Activated CD8-positive, alpha-beta memory T cell treated with anti-CD3 and anti-CD28 coated beads for 4 hours (primary cell): ENCODE measurements around the gene RABGGTA.
"Not testable (repeated sequence)": the region's sequence is repeated elsewhere in the genome, so short reads cannot be mapped to it uniquely, and the experiment has no call there.

Experiments
- DNase-seq, 2 donors: peaks; one replicate each; pipeline ENCODE4 v3.0.0-alpha.2; 2020; ENCODE audit warnings: low read depth in 2 of 2

The RABGGTA gene

DNA sequence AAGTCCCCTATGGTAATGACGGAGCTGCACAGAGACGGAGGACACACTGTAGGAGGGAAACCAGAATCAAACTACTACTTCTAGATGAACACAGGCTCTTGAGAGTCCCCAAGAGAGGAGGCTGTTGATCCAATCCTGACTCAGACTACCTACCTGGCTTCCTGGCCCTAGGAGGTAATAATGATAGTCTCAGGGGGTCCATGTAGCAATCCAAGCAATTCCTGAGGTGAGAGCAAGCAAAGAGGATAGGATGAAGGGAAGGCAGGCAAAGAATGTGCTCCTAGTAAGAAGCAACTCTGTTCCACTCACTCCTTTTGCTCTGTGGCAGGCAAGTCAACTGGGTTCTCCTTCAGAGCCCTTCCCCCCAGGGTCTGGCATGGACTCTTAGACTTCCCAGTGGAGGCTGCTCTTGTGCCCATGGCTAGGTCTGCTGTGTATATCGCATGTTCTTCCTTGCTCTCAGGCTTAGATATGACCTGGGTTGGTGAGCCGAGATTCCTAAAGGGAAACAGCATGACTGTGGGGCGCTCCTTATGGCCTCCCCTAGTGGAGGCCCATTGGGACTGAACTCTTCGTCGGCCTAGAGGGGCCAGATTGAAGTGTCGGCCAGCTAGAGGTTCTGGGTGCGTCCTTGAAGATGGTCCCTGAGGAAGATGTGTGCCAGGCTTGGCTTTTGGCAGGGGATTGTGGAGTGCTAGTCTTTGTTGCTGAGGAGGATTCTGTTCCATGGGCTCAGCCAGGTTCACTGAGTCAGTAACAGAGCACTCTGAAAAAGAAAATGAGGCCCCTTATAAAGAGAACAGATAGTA lies 31.1 kb downstream of the RABGGTA start:
- no peak for DNase-seq

DNA sequence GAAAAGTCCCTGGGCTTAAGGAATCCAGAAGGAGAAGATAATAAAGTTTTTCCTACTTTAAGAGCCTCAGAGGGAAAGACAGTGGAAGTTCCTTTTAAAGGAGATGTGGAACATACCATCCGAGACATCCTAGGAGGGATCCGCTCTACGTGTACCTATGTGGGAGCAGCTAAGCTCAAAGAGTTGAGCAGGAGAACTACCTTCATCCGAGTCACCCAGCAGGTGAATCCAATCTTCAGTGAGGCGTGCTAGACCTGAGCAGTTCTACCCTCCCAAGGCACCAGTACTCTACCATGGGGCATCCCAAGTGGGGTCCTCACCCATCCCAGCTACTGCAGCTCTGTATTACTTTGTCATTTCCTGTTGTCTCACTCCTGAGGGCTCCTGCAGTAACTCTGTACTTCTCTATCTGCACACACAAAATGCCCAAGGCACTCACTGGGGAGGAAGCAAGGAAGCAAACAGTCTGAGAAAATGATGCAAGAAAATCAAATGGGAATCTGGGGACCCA lies 32.8 kb downstream of the RABGGTA start:
- no peak for DNase-seq

- DNase-seq = peak in 1 of 2 donors; percentile 19
These were observed 33.3 kb downstream of the RABGGTA start for GRCh38 chr14:24238123-24238522.

DNA sequence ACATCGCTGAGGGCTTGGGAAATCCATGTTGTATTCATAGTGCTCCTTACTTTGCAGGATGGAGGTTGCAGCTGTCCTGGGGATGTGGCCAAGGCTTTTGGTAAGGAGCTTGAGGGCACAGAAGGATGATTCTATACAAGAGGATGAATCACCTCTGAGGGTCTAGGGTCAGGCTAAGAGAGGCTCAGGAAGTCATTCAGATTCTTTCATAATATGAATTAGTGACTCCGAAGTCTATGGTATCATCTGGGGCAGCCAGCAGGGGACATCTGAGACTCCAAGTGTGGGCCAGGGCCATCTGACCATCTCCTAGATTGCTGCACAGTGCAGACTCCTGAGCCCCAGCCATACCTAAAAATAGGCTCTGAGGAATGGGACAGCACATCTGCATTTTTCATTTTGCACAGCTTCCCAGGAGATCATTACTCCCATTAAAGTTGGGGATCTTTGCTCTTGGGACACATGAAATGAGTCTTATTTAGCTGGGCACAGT lies 33.9 kb downstream of the RABGGTA start:
- DNase-seq = no peak

DNA sequence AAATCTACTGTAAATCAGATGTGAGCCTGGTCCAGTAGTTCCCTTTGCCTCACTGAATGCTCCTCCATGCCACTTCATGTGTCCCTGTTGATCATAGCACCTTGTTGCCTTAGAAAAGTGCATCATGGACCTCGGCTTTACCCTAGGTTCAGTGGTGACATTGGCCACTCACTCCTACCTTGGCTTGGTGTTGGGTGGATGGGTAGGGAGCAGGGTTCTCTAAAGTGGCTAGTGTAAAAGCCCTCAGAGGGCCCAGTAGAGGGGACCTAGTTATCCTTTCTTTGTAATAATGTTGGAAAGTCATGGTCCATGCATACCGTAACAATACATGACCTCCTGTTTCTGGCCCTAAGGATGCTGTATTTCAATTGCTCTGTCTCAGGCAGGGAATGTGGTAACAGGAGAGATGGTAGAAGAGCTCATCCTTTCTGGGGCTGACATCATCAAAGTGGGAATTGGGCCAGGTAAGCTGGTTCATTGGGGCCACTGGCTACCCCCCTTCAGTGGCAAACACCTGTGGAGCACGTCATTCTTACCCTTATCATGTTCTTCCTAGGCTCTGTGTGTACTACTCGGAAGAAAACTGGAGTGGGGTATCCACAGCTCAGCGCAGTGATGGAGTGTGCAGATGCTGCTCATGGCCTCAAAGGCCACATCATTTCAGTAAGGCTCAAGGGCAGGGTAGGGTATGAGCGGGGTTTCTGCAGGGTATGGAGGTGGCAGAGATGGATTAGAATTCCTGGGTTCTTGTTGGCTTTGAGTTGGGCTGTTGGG lies 34.5 kb downstream of the RABGGTA start:
- DNase-seq = no peak

- DNase-seq = no peak
These were observed 35.4 kb downstream of the RABGGTA start for GRCh38 chr14:24235804-24236688.

DNA sequence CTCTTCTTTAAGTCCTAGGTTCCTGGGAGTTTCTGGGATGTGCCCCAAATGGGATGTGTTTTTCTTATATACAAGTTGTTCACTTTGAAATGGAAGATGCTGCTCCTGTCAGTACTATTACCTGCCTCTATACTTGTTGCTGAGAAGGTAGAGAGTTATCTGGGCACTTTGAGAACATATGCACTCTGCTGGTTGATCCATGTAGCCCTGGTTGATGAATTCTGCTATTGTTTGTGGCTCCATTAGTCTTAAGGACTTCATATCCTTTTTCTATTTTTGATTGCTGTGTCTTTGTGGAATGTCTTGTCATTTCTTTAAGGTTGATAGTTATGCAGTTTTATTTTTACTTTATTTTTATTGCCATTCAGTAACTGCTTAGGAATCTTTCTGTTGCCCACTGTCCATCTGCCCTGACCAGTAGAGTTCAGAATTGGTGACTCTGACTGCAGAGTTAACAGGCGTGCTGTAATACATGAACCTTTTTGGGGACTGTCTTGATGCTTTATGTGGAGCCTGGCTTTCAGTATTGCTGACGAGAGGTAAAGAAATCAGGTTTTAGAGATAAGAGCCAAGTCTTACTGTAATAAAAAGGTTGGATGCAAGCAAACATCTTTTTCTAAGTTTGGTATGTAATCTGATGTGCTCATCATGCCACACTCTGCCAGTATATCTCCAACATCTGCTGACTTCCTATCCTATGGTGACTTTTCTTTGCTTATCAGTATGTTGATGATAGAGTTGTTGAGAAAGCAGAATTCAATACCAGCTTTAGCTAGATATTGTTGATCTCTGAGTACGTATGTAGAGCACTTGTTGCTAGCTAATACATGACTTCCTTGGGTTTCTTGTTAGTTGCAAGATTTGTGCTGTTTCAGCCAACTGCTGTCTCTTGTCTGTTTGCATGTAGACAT lies 37.0 kb downstream of the RABGGTA start:
- DNase-seq = no peak

- no peak for DNase-seq
These were observed 37.9 kb downstream of the RABGGTA start for GRCh38 chr14:24233538-24233866.

GRCh38 chr14:24232645-24233537 lies 38.5 kb downstream of the RABGGTA start, which contains the start of gene GMPR2:
GMPR2 (plus strand) TSS chr14:24232929; CDS start chr14:24233254, 325 bp downstream.
- DNase-seq = peak in 1 of 2 donors; percentile 26

DNA sequence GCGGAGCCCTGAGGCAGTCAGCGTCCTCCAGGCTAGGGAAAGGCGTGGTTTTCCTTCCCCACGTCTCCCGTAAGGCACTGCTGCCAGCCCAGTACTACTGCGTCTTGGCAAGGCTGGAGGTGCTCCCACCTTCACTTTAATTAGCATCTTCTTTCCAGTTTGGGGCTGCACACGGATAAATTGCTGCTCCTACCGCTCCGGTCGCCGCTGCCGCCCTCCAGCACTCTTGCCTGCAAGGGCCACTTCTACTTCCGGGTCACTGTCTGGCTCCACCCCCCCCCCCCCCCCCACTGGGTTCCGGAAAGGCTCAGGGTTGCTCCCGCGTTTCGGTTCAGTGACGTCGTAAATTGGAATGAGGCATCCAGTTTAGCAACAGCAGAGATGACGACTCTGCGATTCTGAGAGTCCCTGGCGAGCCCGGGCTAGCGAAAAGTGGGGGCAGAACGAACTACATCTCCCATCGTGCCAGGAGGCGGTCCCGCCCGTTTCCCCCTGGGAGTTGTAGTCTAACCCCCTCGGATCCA lies 39.2 kb downstream of the RABGGTA start, which contains the start of gene NEDD8:
Gene NEDD8, minus strand, starts transcription at position 247 of the 524 bp plus-strand sequence. Its CDS starts 100 bp downstream, at position 147.
- DNase-seq = peak; percentile 66 to 83

DNA sequence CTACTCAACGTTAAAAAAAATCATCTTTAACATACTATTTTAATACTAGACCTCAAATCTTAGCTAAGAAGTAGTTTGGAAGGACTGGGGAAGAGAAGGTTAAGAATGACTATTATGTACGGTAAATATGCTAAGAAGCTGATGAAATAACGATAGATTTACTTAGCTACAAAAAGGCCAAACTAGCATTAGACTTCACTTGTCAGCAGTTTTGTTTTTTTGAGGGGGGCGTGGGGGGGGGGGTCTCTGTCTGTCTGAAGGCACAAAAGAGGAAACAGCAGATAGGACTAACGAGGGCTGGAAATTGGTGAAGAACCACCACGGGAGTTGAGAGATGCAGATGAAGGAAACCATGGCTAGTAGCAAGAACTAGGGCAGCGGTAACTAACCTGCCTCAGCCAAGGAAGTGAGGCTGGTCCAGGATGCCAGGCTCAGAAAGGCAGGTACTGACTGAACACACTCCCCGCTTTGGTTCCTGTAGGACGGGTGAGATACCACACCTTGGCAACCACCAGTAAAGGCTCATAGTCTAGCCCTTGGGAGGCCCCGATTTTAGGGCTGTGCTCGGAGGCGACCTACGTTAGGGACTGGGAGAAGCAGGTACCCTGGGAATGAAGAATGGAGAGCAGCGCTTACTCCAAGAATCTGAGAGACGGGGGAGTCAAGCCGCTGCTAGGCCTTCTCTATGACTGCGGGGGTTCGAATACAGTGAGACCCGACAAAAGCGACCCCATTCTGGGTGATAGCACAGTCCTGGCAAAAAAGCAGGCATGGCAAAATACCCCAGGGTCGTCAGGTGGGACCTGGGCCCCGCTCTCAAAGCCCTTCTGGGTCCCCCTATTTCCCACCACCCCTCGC lies 39.9 kb downstream of the RABGGTA start:
- no peak for DNase-seq

DNA sequence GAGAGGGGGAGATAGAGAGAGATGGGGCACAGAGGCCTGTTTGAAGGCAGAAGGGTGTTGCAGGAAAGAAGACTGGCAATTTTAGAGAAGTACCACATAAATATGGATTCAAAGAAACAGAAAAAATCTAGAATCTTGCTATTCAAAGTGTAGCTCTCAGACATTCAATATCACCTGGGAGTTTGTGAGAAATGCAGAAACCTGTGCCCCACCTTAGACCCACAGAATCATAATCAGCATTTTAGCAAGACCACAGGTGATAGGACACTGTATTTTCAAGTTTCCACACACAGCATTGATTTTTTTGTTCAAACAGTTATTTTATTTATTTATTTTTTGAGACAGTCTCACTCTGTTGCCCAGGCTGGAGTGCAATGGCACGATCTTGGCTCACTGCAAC lies 42.5 kb downstream of the RABGGTA start:
- DNase-seq = no peak

- DNase-seq = no peak
These were observed 44.9 kb downstream of the RABGGTA start for GRCh38 chr14:24226473-24226872.

- no peak for DNase-seq
These were observed 46.8 kb downstream of the RABGGTA start for GRCh38 chr14:24224618-24225071.

GRCh38 chr14:24222987-24223386 lies 48.4 kb downstream of the RABGGTA start:
- DNase-seq = not testable (repeated sequence)

- no peak for DNase-seq
These were observed 51.9 kb downstream of the RABGGTA start for GRCh38 chr14:24219521-24219920.

GRCh38 chr14:24219080-24219479 lies 52.3 kb downstream of the RABGGTA start:
- DNase-seq = no peak

GRCh38 chr14:24216876-24217275 lies 54.5 kb downstream of the RABGGTA start:
- not testable (repeated sequence) for DNase-seq
